Subcutaneous adipose tissue (tissue), 4 donors: Measurements from ENCODE around the gene EVC2. TPM values are rescaled to one million over a fixed set of nuclear protein-coding genes. Genes with fewer than 3 reads are reported as not detected.

Experiments used
- total RNA-seq, 4 donors: library from RNA; depleted of rRNA; stranded (reverse); fragments of >200 nt; gene quantifications; one replicate each; pipeline ENCODE4 v1.1.0, GENCODE V29; 2016
- TF ChIP-seq, protein P1 (sequence below): fragments of 450-650 bp; IDR thresholded peaks from one replicate; pipeline ENCODE4 v1.5.1; 2016; ENCODE audit warnings: low read depth, mild to moderate bottlenecking, control low read depth, antibody characterized with exemption, moderate library complexity

The EVC2 gene
- total RNA-seq, 4 donors from 2014 or later, result 8.2 to 23.1 (median 13.7) TPM

DNA sequence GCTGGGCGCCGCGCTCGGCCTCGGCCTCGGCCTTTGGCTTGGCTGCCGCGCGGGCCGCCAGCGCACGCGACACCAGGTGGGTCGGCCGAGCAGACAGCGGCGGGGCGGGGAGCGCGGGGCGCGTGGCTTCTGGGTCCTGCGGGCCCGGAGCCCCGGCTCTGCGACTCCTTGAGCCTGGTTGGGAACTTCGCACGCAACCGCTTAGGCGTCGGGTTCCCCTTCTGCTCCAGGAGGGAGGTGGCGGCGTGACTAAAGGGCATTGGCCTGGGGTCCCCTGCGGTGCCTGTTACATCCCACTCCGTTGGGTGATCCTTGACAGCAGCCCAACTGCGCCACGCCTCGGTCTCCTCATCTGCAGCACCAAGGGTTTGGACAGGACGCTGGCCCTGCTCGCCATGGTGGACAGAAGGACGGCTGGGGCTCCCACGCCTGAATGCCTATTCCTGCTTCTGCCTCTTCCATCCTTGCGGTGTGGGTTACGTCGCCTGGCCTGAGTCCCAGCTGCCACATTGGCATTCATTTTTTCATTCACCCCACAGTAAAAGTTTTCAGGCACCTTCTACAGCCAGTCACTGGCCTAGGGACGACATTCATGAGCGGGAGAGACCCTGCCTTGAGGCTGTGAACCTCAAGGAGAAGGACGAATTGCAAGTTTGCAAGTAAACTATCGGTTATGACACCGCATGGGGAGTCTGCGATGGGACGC is 3.3 kb upstream of the EVC2 start:
- TF ChIP-seq, protein P1, sequence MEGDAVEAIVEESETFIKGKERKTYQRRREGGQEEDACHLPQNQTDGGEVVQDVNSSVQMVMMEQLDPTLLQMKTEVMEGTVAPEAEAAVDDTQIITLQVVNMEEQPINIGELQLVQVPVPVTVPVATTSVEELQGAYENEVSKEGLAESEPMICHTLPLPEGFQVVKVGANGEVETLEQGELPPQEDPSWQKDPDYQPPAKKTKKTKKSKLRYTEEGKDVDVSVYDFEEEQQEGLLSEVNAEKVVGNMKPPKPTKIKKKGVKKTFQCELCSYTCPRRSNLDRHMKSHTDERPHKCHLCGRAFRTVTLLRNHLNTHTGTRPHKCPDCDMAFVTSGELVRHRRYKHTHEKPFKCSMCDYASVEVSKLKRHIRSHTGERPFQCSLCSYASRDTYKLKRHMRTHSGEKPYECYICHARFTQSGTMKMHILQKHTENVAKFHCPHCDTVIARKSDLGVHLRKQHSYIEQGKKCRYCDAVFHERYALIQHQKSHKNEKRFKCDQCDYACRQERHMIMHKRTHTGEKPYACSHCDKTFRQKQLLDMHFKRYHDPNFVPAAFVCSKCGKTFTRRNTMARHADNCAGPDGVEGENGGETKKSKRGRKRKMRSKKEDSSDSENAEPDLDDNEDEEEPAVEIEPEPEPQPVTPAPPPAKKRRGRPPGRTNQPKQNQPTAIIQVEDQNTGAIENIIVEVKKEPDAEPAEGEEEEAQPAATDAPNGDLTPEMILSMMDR, result no peak

DNA sequence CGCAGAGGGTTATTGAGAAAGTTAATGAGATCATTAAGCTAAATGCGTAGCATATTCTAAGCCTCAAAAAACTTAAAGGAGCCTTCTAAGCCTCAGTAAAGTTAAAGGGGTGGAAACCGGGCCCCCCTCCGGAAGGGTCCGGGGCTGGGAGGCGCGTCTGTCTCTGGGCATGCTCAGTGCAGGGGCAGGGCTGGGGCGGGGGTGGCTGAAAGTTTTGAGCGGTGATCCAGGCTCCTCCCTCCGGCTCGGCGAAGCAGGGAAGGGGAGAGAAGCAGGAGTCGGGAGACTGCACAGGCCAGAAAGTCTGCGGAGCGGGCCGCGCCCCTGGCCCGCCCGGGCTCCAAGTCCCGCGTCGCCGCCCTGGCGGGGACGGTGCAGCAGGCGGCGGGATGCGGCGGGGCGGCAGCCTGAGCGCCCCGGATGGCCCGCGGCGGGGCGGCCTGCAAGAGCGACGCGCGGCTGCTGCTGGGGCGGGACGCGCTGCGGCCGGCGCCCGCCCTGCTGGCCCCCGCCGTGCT is 2.7 kb upstream of the EVC2 start, which contains the start of gene EVC:
Gene EVC (plus strand): TSS at position 241 of the 518 bp plus-strand sequence. CDS start 180 bp downstream, at position 421.
- TF ChIP-seq, protein P1, result no peak

DNA sequence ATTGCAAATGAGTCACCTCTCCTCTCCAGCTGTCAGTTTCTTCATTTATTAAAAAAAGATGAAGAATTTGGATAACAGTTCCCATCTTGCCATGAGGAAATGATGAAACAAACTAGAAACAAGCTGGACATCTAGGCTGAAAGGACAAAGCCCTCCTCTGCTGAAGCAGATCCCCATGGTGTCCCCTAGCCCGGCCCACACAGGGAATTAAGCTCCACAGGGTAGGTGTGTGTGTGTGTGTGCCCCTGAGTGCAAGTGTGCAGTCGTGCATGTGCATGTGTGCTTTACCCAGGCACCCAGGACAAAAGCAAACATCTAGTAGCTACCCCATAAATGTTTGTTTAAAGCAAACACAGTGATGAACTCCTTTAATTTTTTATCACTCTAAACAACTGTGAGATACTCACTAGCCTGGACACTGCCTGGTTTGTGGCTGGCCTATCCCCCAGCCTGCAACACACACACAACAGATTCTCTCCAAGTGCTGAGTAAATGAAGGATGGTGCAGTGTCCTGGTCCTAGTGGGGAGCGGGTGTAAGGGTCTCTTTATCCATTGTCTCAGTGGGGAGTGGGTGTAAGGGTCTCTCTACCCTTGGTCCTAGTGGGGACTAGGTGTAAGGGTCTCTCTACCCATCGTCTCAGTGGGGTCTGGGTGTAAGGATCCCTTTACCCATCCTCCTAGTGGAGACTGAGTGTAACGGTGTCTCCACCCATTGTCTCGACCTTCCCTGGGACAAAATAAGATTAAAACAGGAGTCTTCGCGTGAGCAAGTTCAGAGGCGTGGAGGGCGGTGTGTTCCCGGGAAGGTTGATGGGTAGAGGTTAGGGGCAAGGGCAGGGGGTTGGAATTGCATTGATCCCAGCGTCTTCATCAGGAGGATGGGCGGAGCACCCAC is 2.0 kb upstream of the EVC2 start:
- TF ChIP-seq, protein P1, result no peak

DNA sequence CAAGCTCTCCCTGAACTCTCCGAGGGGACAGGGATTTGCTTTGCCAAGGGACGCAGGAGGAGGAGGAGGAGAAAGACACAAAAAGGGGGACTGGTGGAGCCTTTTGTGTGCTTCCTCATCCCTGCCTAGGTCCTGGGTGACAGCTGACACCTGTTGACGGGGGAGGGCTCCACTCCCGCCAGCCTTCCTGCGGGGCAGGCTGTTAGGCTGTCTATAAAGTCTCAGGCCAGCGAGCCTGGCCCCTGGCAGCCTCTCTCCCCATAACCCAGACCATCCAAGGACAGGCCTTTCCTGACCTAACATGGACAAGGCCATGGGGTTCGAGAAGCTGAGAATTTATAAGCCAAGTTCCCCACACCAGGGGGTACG is 832 bp upstream of the EVC2 start:
- TF ChIP-seq, protein P1, result no peak

DNA sequence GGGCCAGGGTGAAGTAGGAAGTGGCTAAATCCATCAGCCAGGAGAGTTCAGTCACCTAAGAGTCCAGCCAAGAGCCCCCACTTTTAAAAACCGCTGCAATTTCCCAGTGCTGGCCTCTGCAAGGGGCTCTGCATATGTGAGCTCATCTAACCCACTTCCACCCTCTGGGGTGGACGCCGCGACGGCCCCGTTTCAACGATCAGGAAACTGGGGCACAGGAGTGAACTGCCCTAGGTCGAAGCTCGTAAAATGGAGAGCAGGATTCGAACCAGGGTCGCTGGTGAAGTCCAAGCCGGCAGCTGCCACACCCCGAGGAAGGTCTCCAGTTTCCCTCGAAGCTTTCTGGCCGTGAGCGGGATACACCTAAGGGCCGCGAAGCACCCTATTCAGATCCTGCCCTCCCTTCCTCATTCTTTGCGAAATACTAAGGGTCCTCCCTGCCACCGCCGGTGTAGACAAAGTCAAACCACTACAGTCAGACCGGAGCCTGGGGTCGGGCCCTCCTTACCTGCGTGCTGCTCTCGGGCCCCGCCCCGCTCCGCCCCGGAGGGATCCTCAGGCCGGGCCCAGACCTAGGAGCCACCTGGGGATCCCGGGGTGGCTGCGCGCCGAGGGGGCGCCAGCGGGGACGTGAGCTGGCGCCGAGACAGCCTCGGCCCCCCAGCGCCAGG is 446 bp downstream of the EVC2 start:
- TF ChIP-seq, protein P1, result no peak

DNA sequence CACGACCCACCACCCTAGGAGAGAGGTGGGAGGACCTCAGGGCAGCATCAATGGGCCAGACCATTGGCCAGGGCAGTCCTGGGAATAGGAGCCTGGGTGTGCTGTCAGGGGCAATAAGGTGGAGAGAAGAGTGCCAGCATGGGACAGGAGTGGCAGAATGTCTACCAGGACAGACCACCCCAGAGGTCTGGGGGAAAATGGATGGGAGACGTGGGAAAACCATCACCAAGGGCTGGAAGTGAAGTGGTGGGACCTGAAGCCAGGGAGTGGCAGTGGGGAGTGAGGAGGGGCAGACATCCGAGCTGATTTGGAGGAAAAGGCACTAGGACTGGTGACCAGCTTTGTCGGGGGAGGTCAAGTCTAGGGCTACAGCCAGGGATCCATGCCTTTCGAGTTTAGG is 993 bp downstream of the EVC2 start:
- TF ChIP-seq, protein P1, result no peak
